GM19328 (cell line): Measurements from ENCODE around the gene ACSL4.
"Not testable (repeated sequence)": the region's sequence is repeated elsewhere in the genome, so short reads cannot be mapped to it uniquely, and the experiment has no call there.

ENCODE experiments used
- ATAC-seq: cut with Tn5 transposase; IDR thresholded peaks from one replicate; pipeline ENCODE4 v1.9.1; 2021; ENCODE audit warnings: mild to moderate bottlenecking, moderate library complexity; ENCODE audit not compliant: unreplicated experiment

The ACSL4 gene

GRCh38 chrX:109732017-109732801, 848 bp downstream of the ACSL4 start:
- ATAC-seq, result peak; percentile 15

GRCh38 chrX:109728173-109728535, 4.9 kb downstream of the ACSL4 start:
- ATAC-seq, result no peak

GRCh38 chrX:109724971-109725370, 8.1 kb downstream of the ACSL4 start:
- not testable (repeated sequence) for ATAC-seq

GRCh38 chrX:109720947-109721346, 12.1 kb downstream of the ACSL4 start:
- ATAC-seq, result no peak

- ATAC-seq, result no peak
Observed at GRCh38 chrX:109719264-109719663, 13.8 kb downstream of the ACSL4 start.

- ATAC-seq, result no peak
Observed at GRCh38 chrX:109716431-109717028, 16.5 kb downstream of the ACSL4 start.

- no peak for ATAC-seq
Observed at GRCh38 chrX:109714340-109714958, 18.6 kb downstream of the ACSL4 start.

- ATAC-seq, result no peak
Observed at GRCh38 chrX:109710181-109710580, 22.9 kb downstream of the ACSL4 start.

- peak; percentile 54 for ATAC-seq
Observed at GRCh38 chrX:109709129-109709631, 23.9 kb downstream of the ACSL4 start.

GRCh38 chrX:109707720-109708119, 25.3 kb downstream of the ACSL4 start:
- no peak for ATAC-seq

GRCh38 chrX:109707319-109707718, 25.7 kb downstream of the ACSL4 start:
- no peak for ATAC-seq

- peak; percentile 44 for ATAC-seq
Observed at GRCh38 chrX:109704563-109704962, 28.5 kb downstream of the ACSL4 start.

GRCh38 chrX:109697855-109698254, 35.2 kb downstream of the ACSL4 start:
- no peak for ATAC-seq

- no peak for ATAC-seq
Observed at GRCh38 chrX:109696146-109696740, 36.8 kb downstream of the ACSL4 start.

GRCh38 chrX:109695637-109696036, 37.4 kb downstream of the ACSL4 start:
- ATAC-seq, result no peak

GRCh38 chrX:109691752-109692151, 41.3 kb downstream of the ACSL4 start:
- ATAC-seq, result no peak

GRCh38 chrX:109691277-109691676, 41.8 kb downstream of the ACSL4 start:
- ATAC-seq, result no peak

GRCh38 chrX:109687903-109688302, 45.2 kb downstream of the ACSL4 start:
- no peak for ATAC-seq

- ATAC-seq, result no peak
Observed at GRCh38 chrX:109685656-109686078, 47.4 kb downstream of the ACSL4 start.

GRCh38 chrX:109684136-109684535, 48.9 kb downstream of the ACSL4 start:
- no peak for ATAC-seq

- no peak for ATAC-seq
Observed at GRCh38 chrX:109681475-109682081, 51.5 kb downstream of the ACSL4 start.
